ENCODE results near the gene TNF. TPM values are rescaled to one million over a fixed set of nuclear protein-coding genes. Genes with fewer than 3 reads are reported as not detected.

TNF gene
- total and polyA plus RNA-seq, 2 of the 13 experiments (the other 11 are each of a cell fraction or from before 2014, with no cell fraction given) = not detected

GRCh38 chr6:31531771-31532643, 43.4 kb upstream of the TNF start (continued):
- peak; percentile 73 for TF ChIP-seq AGO2 (optimal IDR thresholded peaks at IDR 0.05; ENCODE audit: low read depth, low read length)
- no peak for TF ChIP-seq MXD4 (CRISPR knock-in tag; IDR thresholded peaks at IDR 0.05)
- no peak for TF ChIP-seq SP5 (CRISPR knock-in tag; IDR thresholded peaks at IDR 0.05; ENCODE audit: borderline replicate concordance, low read depth)
- no peak for TF ChIP-seq ZNF546 (CRISPR knock-in tag; conservative IDR thresholded peaks at IDR 0.05)
- no peak for TF ChIP-seq MLLT10 (CRISPR knock-in tag; IDR thresholded peaks at IDR 0.05)
- TF ChIP-seq, protein P1, sequence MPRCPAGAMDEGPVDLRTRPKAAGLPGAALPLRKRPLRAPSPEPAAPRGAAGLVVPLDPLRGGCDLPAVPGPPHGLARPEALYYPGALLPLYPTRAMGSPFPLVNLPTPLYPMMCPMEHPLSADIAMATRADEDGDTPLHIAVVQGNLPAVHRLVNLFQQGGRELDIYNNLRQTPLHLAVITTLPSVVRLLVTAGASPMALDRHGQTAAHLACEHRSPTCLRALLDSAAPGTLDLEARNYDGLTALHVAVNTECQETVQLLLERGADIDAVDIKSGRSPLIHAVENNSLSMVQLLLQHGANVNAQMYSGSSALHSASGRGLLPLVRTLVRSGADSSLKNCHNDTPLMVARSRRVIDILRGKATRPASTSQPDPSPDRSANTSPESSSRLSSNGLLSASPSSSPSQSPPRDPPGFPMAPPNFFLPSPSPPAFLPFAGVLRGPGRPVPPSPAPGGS (CRISPR knock-in tag; IDR thresholded peaks at IDR 0.05) = no peak
- TF ChIP-seq GATAD2A (CRISPR knock-in tag; IDR thresholded peaks at IDR 0.05) = no peak
- no peak for TF ChIP-seq ZSCAN30 (CRISPR knock-in tag; IDR thresholded peaks at IDR 0.05)
- no peak for TF ChIP-seq ZNF205 (CRISPR knock-in tag; IDR thresholded peaks at IDR 0.05)
- TF ChIP-seq, protein P2, sequence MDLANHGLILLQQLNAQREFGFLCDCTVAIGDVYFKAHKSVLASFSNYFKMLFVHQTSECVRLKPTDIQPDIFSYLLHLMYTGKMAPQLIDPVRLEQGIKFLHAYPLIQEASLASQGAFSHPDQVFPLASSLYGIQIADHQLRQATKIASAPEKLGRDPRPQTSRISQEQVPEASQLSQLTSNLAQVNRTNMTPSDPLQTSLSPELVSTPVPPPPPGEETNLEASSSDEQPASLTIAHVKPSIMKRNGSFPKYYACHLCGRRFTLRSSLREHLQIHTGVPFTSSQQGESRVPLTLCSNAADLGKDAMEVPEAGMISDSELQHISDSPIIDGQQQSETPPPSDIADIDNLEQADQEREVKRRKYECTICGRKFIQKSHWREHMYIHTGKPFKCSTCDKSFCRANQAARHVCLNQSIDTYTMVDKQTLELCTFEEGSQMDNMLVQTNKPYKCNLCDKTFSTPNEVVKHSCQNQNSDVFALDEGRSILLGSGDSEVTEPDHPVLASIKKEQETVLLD (CRISPR knock-in tag; IDR thresholded peaks at IDR 0.05; ENCODE audit: low read depth) = no peak
- no peak for TF ChIP-seq ZNF354B (CRISPR knock-in tag; IDR thresholded peaks at IDR 0.05)
- no peak for TF ChIP-seq ZNF605 (CRISPR knock-in tag; IDR thresholded peaks at IDR 0.05)
- TF ChIP-seq ZIK1 (CRISPR knock-in tag; IDR thresholded peaks at IDR 0.05; ENCODE audit: borderline replicate concordance, low read depth) = no peak
- TF ChIP-seq ELK4 (CRISPR knock-in tag; IDR thresholded peaks at IDR 0.05; ENCODE audit: borderline replicate concordance) = no peak
- TF ChIP-seq DMAP1 (CRISPR knock-in tag; IDR thresholded peaks at IDR 0.05) = no peak
- no peak for TF ChIP-seq PCBP1 (IDR thresholded peaks at IDR 0.05; ENCODE audit: borderline replicate concordance, low read depth, low read length)
- no peak for TF ChIP-seq ZFP36L1 (CRISPR knock-in tag; IDR thresholded peaks at IDR 0.05)
- TF ChIP-seq POLR2AphosphoS2 (IDR thresholded peaks at IDR 0.05; ENCODE audit: low read depth, low read length) = peak; percentile 87; the same call in 1 of the 2 replicates
- no peak for TF ChIP-seq RBM39 (IDR thresholded peaks at IDR 0.05; ENCODE audit: low read depth, low read length, poor library complexity, severe bottlenecking)
- TF ChIP-seq PCBP2 (optimal IDR thresholded peaks at IDR 0.05; ENCODE audit: low read depth, low read length, poor library complexity, severe bottlenecking) = no peak
- TF ChIP-seq, protein P3, sequence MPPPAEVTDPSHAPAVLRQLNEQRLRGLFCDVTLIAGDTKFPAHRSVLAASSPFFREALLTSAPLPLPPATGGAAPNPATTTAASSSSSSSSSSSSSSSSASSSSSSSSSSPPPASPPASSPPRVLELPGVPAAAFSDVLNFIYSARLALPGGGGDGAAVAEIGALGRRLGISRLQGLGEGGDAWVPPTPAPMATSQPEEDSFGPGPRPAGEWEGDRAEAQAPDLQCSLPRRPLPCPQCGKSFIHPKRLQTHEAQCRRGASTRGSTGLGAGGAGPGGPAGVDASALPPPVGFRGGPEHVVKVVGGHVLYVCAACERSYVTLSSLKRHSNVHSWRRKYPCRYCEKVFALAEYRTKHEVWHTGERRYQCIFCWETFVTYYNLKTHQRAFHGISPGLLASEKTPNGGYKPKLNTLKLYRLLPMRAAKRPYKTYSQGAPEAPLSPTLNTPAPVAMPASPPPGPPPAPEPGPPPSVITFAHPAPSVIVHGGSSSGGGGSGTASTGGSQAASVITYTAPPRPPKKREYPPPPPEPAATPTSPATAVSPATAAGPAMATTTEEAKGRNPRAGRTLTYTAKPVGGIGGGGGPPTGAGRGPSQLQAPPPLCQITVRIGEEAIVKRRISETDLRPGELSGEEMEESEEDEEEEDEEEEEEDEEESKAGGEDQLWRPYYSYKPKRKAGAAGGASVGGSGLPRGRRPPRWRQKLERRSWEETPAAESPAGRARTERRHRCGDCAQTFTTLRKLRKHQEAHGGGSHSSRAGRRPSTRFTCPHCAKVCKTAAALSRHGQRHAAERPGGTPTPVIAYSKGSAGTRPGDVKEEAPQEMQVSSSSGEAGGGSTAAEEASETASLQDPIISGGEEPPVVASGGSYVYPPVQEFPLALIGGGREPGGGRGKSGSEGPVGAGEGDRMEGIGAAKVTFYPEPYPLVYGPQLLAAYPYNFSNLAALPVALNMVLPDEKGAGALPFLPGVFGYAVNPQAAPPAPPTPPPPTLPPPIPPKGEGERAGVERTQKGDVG (CRISPR knock-in tag; IDR thresholded peaks at IDR 0.05; ENCODE audit: borderline replicate concordance) = no peak
- TF ChIP-seq RBFOX2 (IDR thresholded peaks at IDR 0.05; ENCODE audit: low read depth, low read length) = peak; percentile 58
